PC-9 (cell line): ENCODE measurements around the gene IRF4.

Source experiments
- CTCF ChIP-seq: fragments of 200-600 bp; sonication (generic); conservative IDR thresholded peaks from 2 replicates; pipeline ENCODE4 v1.6.1; 2017; ENCODE audit warnings: mixed run types, antibody characterized with exemption, mild to moderate bottlenecking, moderate library complexity
- EZH2 ChIP-seq: fragments of 200-600 bp; sonication (generic); IDR thresholded peaks from 2 replicates; pipeline ENCODE4 v1.8.0; 2017; ENCODE audit warnings: antibody characterized with exemption, low read depth

GRCh38 chr6:398558-399078 is 7.1 kb downstream of the IRF4 start:
- no peak for TF ChIP-seq CTCF
- TF ChIP-seq EZH2, result no peak
